KMS-11 (cell line): ENCODE measurements around the gene ATP5MG.
A peak's percentile ranks its signal among the peaks of the same experiment; 100 is the strongest.

ENCODE experiments used
- H2AFZ ChIP-seq: fragments of 200-600 bp; sonication (generic); 2 replicates; pipeline ENCODE4 v1.6.1; 2016; ENCODE audit warnings: antibody characterized with exemption, mixed run types, low read depth
- H3K27ac ChIP-seq: fragments of 200-600 bp; sonication (generic); 2 replicates; pipeline ENCODE4 v1.6.1; 2016; ENCODE audit warnings: mild to moderate bottlenecking, mixed run types
- H3K27me3 ChIP-seq: fragments of 200-600 bp; sonication (generic); 2 replicates; pipeline ENCODE4 v1.6.1; 2017; ENCODE audit warnings: mild to moderate bottlenecking, low read depth, mixed run types, moderate library complexity; ENCODE audit not compliant: insufficient read depth
- H3K36me3 ChIP-seq: fragments of 200-600 bp; sonication (generic); 2 replicates; pipeline ENCODE4 v1.6.1; 2017; ENCODE audit warnings: mild to moderate bottlenecking, mixed run types; ENCODE audit not compliant: insufficient read depth
- H3K4me1 ChIP-seq: fragments of 200-600 bp; sonication (generic); 2 replicates; pipeline ENCODE4 v1.6.1; 2016; ENCODE audit warnings: mild to moderate bottlenecking, low read depth, mixed run types; ENCODE audit not compliant: poor library complexity, severe bottlenecking
- H3K4me2 ChIP-seq: fragments of 200-600 bp; sonication (generic); 2 replicates; pipeline ENCODE4 v1.7.0; 2016; ENCODE audit warnings: mild to moderate bottlenecking, mixed run types
- H3K4me3 ChIP-seq: fragments of 200-600 bp; sonication (generic); IDR thresholded peaks from 2 replicates; pipeline ENCODE4 v1.6.1; 2017; ENCODE audit warnings: low read depth, low read length, mixed read lengths; ENCODE audit not compliant: insufficient read depth
- H3K79me2 ChIP-seq: fragments of 200-600 bp; sonication (generic); 2 replicates; pipeline ENCODE4 v1.6.1; 2016; ENCODE audit warnings: low read depth, mixed run types; ENCODE audit not compliant: insufficient read depth
- H3K9ac ChIP-seq: fragments of 200-600 bp; sonication (generic); 2 replicates; pipeline ENCODE4 v1.6.1; 2016; ENCODE audit warnings: mild to moderate bottlenecking, mixed run types
- H4K20me1 ChIP-seq: fragments of 200-600 bp; sonication (generic); 2 replicates; pipeline ENCODE4 v1.6.1; 2016; ENCODE audit warnings: mild to moderate bottlenecking, mixed run types; ENCODE audit not compliant: insufficient read depth
- CTCF ChIP-seq: fragments of 200-600 bp; sonication (generic); conservative IDR thresholded peaks from 2 replicates; pipeline ENCODE4 v1.6.1; 2017; ENCODE audit warnings: low read depth, mild to moderate bottlenecking, antibody characterized with exemption, low read length, moderate library complexity, mixed read lengths

The ATP5MG gene

GRCh38 chr11:118380571-118380970, 20.8 kb upstream of the ATP5MG start:
- H4K20me1 ChIP-seq = no peaks in the 10 kb centered on the region
- no peak overlapping the region for H3K27ac ChIP-seq
- H3K79me2 ChIP-seq = no peaks in the 10 kb centered on the region
- H3K27me3 ChIP-seq = no peaks in the 10 kb centered on the region
- no peak for TF ChIP-seq CTCF
- H3K4me1 ChIP-seq = no peaks in the 10 kb centered on the region
- no peak overlapping the region for H3K9ac ChIP-seq
- H2AFZ ChIP-seq = no peak overlapping the region
- no peaks in the 10 kb centered on the region for H3K36me3 ChIP-seq
- no peak overlapping the region for H3K4me3 ChIP-seq
- H3K4me2 ChIP-seq = no peak overlapping the region

- no peaks in the 10 kb centered on the region for H4K20me1 ChIP-seq
- no peak overlapping the region for H3K27ac ChIP-seq
- no peaks in the 10 kb centered on the region for H3K79me2 ChIP-seq
- H3K36me3 ChIP-seq = peaks cover 3% of the 10 kb centered on the region; the same call in 1 of the 2 replicates
- H3K4me3 ChIP-seq = no peak overlapping the region
- H2AFZ ChIP-seq = no peak overlapping the region
- no peak overlapping the region for H3K4me2 ChIP-seq
- H3K27me3 ChIP-seq = no peaks in the 10 kb centered on the region
- H3K4me1 ChIP-seq = no peaks in the 10 kb centered on the region
- no peak for TF ChIP-seq CTCF
- no peak overlapping the region for H3K9ac ChIP-seq
Observed at GRCh38 chr11:118382954-118383353, 18.5 kb upstream of the ATP5MG start.

- TF ChIP-seq CTCF = no peak
- H3K9ac ChIP-seq = no peak overlapping the region
- peaks cover 3% of the 10 kb centered on the region; the same call in 1 of the 2 replicates for H3K36me3 ChIP-seq
- H3K4me2 ChIP-seq = no peak overlapping the region
- no peaks in the 10 kb centered on the region for H3K4me1 ChIP-seq
- no peaks in the 10 kb centered on the region for H4K20me1 ChIP-seq
- H3K4me3 ChIP-seq = no peak overlapping the region
- H3K27ac ChIP-seq = no peak overlapping the region
- no peaks in the 10 kb centered on the region for H3K27me3 ChIP-seq
- no peak overlapping the region for H2AFZ ChIP-seq
- no peaks in the 10 kb centered on the region for H3K79me2 ChIP-seq
Observed at GRCh38 chr11:118383657-118384056, 17.7 kb upstream of the ATP5MG start.

GRCh38 chr11:118396097-118396501, 5.3 kb upstream of the ATP5MG start:
- TF ChIP-seq CTCF = no peak
- Histone ChIP-seq H3K27me3 (no peaks in the 10 kb centered on the region), H3K36me3 (no peaks in the 10 kb centered on the region; the same call in 1 of the 2 replicates)

More at GRCh38 chr11:118396097-118396501, 5.3 kb upstream of the ATP5MG start:
- Histone ChIP-seq H3K4me2 (peak overlapping the region; percentile 25; the same call in 1 of the 2 replicates), H4K20me1 (no peaks in the 10 kb centered on the region), H3K4me1 (peaks cover 39% of the 10 kb centered on the region), H3K79me2 (no peaks in the 10 kb centered on the region), H2AFZ (no peak overlapping the region), H3K4me3 (no peak overlapping the region), H3K27ac (no peak overlapping the region), H3K9ac (no peak overlapping the region)
